GM23338 (cell line): Measurements from ENCODE around the gene MED13L. TPM values are rescaled to one million over a fixed set of nuclear protein-coding genes. Genes with fewer than 3 reads are reported as not detected.
A peak's percentile ranks its signal among the peaks of the same experiment; 100 is the strongest.

Experiments used
- ATAC-seq: fragments of 200-7000 bp; cut with Tn5 transposase; 3 replicates; pipeline ENCODE4 v1.9.1; 2020
- DNase-seq: peaks from one replicate; pipeline ENCODE4 v3.0.0-alpha.2; 2015; ENCODE audit warnings: low spot score
- H2AFZ ChIP-seq: fragments of 200-600 bp; sonication (generic); 2 replicates; pipeline ENCODE4 v1.8.0; 2016; ENCODE audit warnings: antibody characterized with exemption, mild to moderate bottlenecking, moderate library complexity
- H3F3A ChIP-seq: fragments of 200-600 bp; sonication (generic); replicated peaks from 2 replicates; pipeline ENCODE4 v1.8.0; 2017; ENCODE audit warnings: antibody characterized with exemption, mixed run types, low read depth
- H3K27ac ChIP-seq: fragments of 200-600 bp; sonication (generic); 2 replicates; pipeline ENCODE4 v1.6.1; 2016; ENCODE audit warnings: low read depth
- H3K27me3 ChIP-seq: fragments of 200-600 bp; sonication (generic); 2 replicates; pipeline ENCODE4 v1.8.0; 2016; ENCODE audit warnings: mild to moderate bottlenecking, mixed run types, moderate library complexity; ENCODE audit not compliant: insufficient read depth
- H3K36me3 ChIP-seq: fragments of 200-600 bp; sonication (generic); 2 replicates; pipeline ENCODE4 v1.8.0; 2016; ENCODE audit warnings: mild to moderate bottlenecking; ENCODE audit not compliant: insufficient read depth
- H3K4me1 ChIP-seq: fragments of 200-600 bp; sonication (generic); 2 replicates; pipeline ENCODE4 v1.8.0; 2016; ENCODE audit warnings: mild to moderate bottlenecking, moderate library complexity; ENCODE audit not compliant: insufficient read depth
- H3K4me2 ChIP-seq: fragments of 200-600 bp; sonication (generic); 2 replicates; pipeline ENCODE4 v1.7.1; 2017; ENCODE audit warnings: mixed run types
- H3K4me3 ChIP-seq: fragments of 200-600 bp; sonication (generic); 2 replicates; pipeline ENCODE4 v1.6.1; 2016; ENCODE audit warnings: mixed run types
- H3K79me2 ChIP-seq: fragments of 200-600 bp; sonication (generic); replicated peaks from 2 replicates; pipeline ENCODE4 v1.8.0; 2017; ENCODE audit warnings: mild to moderate bottlenecking; ENCODE audit not compliant: insufficient read depth
- H3K9me2 ChIP-seq: fragments of 200-600 bp; sonication (generic); 2 replicates; pipeline ENCODE4 v1.8.0; 2017; ENCODE audit not compliant: insufficient read depth
- H4K20me1 ChIP-seq: fragments of 200-600 bp; sonication (generic); replicated peaks from 2 replicates; pipeline ENCODE4 v1.8.0; 2017; ENCODE audit warnings: mild to moderate bottlenecking; ENCODE audit not compliant: insufficient read depth
- H3K27ac Mint-ChIP-seq: 2 replicates; pipeline ENCODE4 v1.8.0; 2020; ENCODE audit warnings: inconsistent platforms, mild to moderate bottlenecking, moderate library complexity, mixed read lengths
- H3K27me3 Mint-ChIP-seq: 3 replicates; pipeline ENCODE4 v1.8.0; 2022; ENCODE audit warnings: low read depth, mild to moderate bottlenecking, moderate library complexity, mixed read lengths, inconsistent platforms; ENCODE audit not compliant: insufficient read depth, poor library complexity
- H3K36me3 Mint-ChIP-seq: 3 replicates; pipeline ENCODE4 v1.8.0; 2021; ENCODE audit warnings: low read depth, mild to moderate bottlenecking, inconsistent platforms, moderate library complexity, mixed read lengths
- H3K4me1 Mint-ChIP-seq: 3 replicates; pipeline ENCODE4 v1.8.0; 2020; ENCODE audit warnings: mild to moderate bottlenecking, inconsistent platforms, mixed read lengths
- H3K4me3 Mint-ChIP-seq: 3 replicates; pipeline ENCODE4 v1.8.0; 2021; ENCODE audit warnings: moderate library complexity, mild to moderate bottlenecking, inconsistent platforms, mixed read lengths
- H3K9me3 Mint-ChIP-seq: 3 replicates; pipeline ENCODE4 v1.8.0; 2020; ENCODE audit warnings: moderate library complexity, mild to moderate bottlenecking, inconsistent platforms, mixed read lengths
- CREB1 ChIP-seq: fragments of 250-450 bp; sonication (Bioruptor Pico); IDR thresholded peaks from 2 replicates; pipeline ENCODE4 v1.5.0; 2020; ENCODE audit warnings: low read depth, mild to moderate bottlenecking, moderate library complexity
- CTCF ChIP-seq, 2 experiments: fragments of 200-600 bp in 1 of 2; sonication (generic) in 1 of 2; conservative IDR thresholded peaks; 2 replicates each; pipeline versions ENCODE4 v1.5.1 to v1.6.1; 2016 to 2017; ENCODE audit warnings: antibody characterized with exemption in 2 of 2, low read depth in 2 of 2, mild to moderate bottlenecking in 2 of 2, moderate library complexity in 1 of 2
- EZH2 ChIP-seq: fragments of 200-600 bp; sonication (generic); IDR thresholded peaks from one replicate; pipeline ENCODE4 v1.8.0; 2017; ENCODE audit warnings: antibody characterized with exemption, mild to moderate bottlenecking, low read depth; ENCODE audit not compliant: unreplicated experiment
- EZH2phosphoT487 ChIP-seq: fragments of 200-600 bp; sonication (generic); IDR thresholded peaks from one replicate; pipeline ENCODE4 v1.8.1; 2018; ENCODE audit warnings: antibody characterized with exemption; ENCODE audit not compliant: unreplicated experiment
- JUNB ChIP-seq: IDR thresholded peaks from one replicate; pipeline ENCODE4 v1.6.1; 2016; ENCODE audit warnings: antibody characterized with exemption; ENCODE audit not compliant: unreplicated experiment
- NANOG ChIP-seq: IDR thresholded peaks from 2 replicates; pipeline ENCODE4 v1.6.1; 2016; ENCODE audit warnings: antibody characterized with exemption, borderline replicate concordance
- POLR2AphosphoS5 ChIP-seq: IDR thresholded peaks from 2 replicates; pipeline ENCODE4 v1.6.1; 2016; ENCODE audit warnings: antibody characterized with exemption, low read depth
- REST ChIP-seq: IDR thresholded peaks from one replicate; pipeline ENCODE4 v1.6.1; 2018; ENCODE audit warnings: antibody characterized with exemption; ENCODE audit not compliant: unreplicated experiment
- STAT1 ChIP-seq: IDR thresholded peaks from one replicate; pipeline ENCODE4 v1.6.1; 2016; ENCODE audit warnings: antibody characterized with exemption; ENCODE audit not compliant: unreplicated experiment
- ZNF114 ChIP-seq: fragments of 250-450 bp; sonication (Bioruptor Pico); IDR thresholded peaks from 2 replicates; pipeline ENCODE4 v1.5.0; 2020; ENCODE audit warnings: mild to moderate bottlenecking, moderate library complexity
- ZNF331 ChIP-seq: fragments of 250-450 bp; sonication (Bioruptor Pico); IDR thresholded peaks from 2 replicates; pipeline ENCODE4 v1.5.0; 2020; ENCODE audit warnings: low read depth, mild to moderate bottlenecking, moderate library complexity
- ZNF462 ChIP-seq: fragments of 250-450 bp; sonication (Bioruptor Pico); IDR thresholded peaks from 2 replicates; pipeline ENCODE4 v1.5.0; 2020; ENCODE audit warnings: mild to moderate bottlenecking, moderate library complexity
- polyA plus RNA-seq: library from polyadenylated mRNA; unstranded; fragments of >200 nt; fragmentation: Nextera tagmentation; extraction: Ambion mirVana; gene quantifications from 2 replicates; pipeline ENCODE4 v1.2.1, GENCODE V29; 2016
- total RNA-seq: library from RNA; depleted of rRNA; stranded (reverse); fragments of >200 nt; shearing (Covaris generic); gene quantifications from 2 replicates; pipeline ENCODE4 v1.2.3, GENCODE V29; 2014
- TF ChIP-seq, protein P1 (sequence below): IDR thresholded peaks from 2 replicates; pipeline ENCODE4 v1.6.1; 2016; ENCODE audit warnings: antibody characterized with exemption

The MED13L gene
- total and polyA plus RNA-seq, 2 experiments from 2014 or later: 20.9 to 73.6 TPM

GRCh38 chr12:116138781-116139180 lies 138.7 kb downstream of the MED13L start:
- peaks cover 89% of the 10 kb centered on the region for H3K79me2 ChIP-seq
- no peaks in the 10 kb centered on the region; the same call in 1 of the 2 replicates for H4K20me1 ChIP-seq

More at GRCh38 chr12:116138781-116139180, 138.7 kb downstream of the MED13L start:
- Mint-ChIP-seq H3K27ac (peak overlapping the region; percentile 54; the same call in 1 of the 2 replicates), H3K36me3 (no peaks in the 10 kb centered on the region), H3K27me3 (no peaks in the 10 kb centered on the region), H3K4me3 (no peak overlapping the region), H3K9me3 (no peaks in the 10 kb centered on the region), H3K4me1 (peaks cover 40% of the 10 kb centered on the region)
- Histone ChIP-seq H3K4me1 (peaks cover 27% of the 10 kb centered on the region), H3K27me3 (no peaks in the 10 kb centered on the region), H3K4me3 (no peak overlapping the region), H2AFZ (no peak overlapping the region), H3F3A (no peaks in the 10 kb centered on the region), H3K27ac (peak overlapping the region; percentile 3; the same call in 1 of the 2 replicates), H3K9me2 (no peaks in the 10 kb centered on the region), H3K4me2 (0 out of 2 replicates have a peak overlapping the region, but pooled peaks have one; percentile 17), H3K36me3 (no peaks in the 10 kb centered on the region)
- TF ChIP-seq CREB1 (CRISPR knock-in tag): no peak
- TF ChIP-seq CTCF (conservative IDR thresholded peaks at IDR 0.05; ENCODE audit: low read depth in 2 of 2): no peak
- TF ChIP-seq ZNF114 (CRISPR knock-in tag): no peak
- no peak for TF ChIP-seq NANOG
- TF ChIP-seq REST: no peak
- no peak for TF ChIP-seq EZH2phosphoT487
- no peak for TF ChIP-seq JUNB
- TF ChIP-seq, protein P1, sequence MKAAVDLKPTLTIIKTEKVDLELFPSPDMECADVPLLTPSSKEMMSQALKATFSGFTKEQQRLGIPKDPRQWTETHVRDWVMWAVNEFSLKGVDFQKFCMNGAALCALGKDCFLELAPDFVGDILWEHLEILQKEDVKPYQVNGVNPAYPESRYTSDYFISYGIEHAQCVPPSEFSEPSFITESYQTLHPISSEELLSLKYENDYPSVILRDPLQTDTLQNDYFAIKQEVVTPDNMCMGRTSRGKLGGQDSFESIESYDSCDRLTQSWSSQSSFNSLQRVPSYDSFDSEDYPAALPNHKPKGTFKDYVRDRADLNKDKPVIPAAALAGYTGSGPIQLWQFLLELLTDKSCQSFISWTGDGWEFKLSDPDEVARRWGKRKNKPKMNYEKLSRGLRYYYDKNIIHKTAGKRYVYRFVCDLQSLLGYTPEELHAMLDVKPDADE: no peak
- TF ChIP-seq ZNF331 (CRISPR knock-in tag): no peak
- TF ChIP-seq ZNF462 (CRISPR knock-in tag): no peak
- no peak for TF ChIP-seq STAT1
- TF ChIP-seq POLR2AphosphoS5: no peak
- TF ChIP-seq EZH2: no peak
- DNase-seq: no peak
- ATAC-seq: no peak
